Spleen (tissue), 11 donors: ENCODE results near the gene ZBTB44. TPM values are rescaled to one million over a fixed set of nuclear protein-coding genes. Genes with fewer than 3 reads are reported as not detected.

Experiments
- DNase-seq: peaks from one replicate; pipeline ENCODE4 v3.0.0-alpha.2; 2020
- H3K27ac ChIP-seq, 8 donors: fragments of 200-600 bp; sonication (generic) in 7 of 8; 1 replicate in 4 of 8; 2 replicates in 4 of 8; pipeline versions ENCODE4 v1.5.0 to v1.8.0; 2016 to 2021; ENCODE audit warnings: inconsistent platforms in 4 of 8, mild to moderate bottlenecking in 4 of 8, moderate library complexity in 1 of 8
- H3K27me3 ChIP-seq, 7 donors: fragments of 200-600 bp; sonication (generic) in 6 of 7; replicated peaks in 1 of 7; 1 replicate in 4 of 7; 2 replicates in 3 of 7; pipeline versions ENCODE4 v1.5.0 to v1.8.0; 2016 to 2021; ENCODE audit warnings: inconsistent platforms in 3 of 7, mild to moderate bottlenecking in 1 of 7
- H3K36me3 ChIP-seq, 6 donors: fragments of 200-600 bp; sonication (generic) in 5 of 6; 1 replicate in 4 of 6; 2 replicates in 2 of 6; pipeline versions ENCODE4 v1.5.0 to v1.8.0; 2016 to 2021; ENCODE audit warnings: inconsistent platforms in 2 of 6
- H3K4me1 ChIP-seq, 6 donors: fragments of 200-600 bp; sonication (generic) in 5 of 6; 1 replicate in 3 of 6; 2 replicates in 3 of 6; pipeline versions ENCODE4 v1.5.0 to v1.8.0; 2016 to 2021; ENCODE audit warnings: inconsistent platforms in 3 of 6
- H3K4me3 ChIP-seq, 8 donors: fragments of 200-600 bp; sonication (generic) in 7 of 8; 1 replicate in 4 of 8; 2 replicates in 4 of 8; pipeline versions ENCODE4 v1.5.0 to v1.8.0; 2016 to 2021; ENCODE audit warnings: inconsistent platforms in 4 of 8, mild to moderate bottlenecking in 4 of 8, moderate library complexity in 2 of 8
- H3K9me3 ChIP-seq, 8 donors: fragments of 200-600 bp; sonication (generic) in 7 of 8; 1 replicate in 4 of 8; 2 replicates in 4 of 8; pipeline versions ENCODE4 v1.5.0 to v1.8.0; 2016 to 2021; ENCODE audit warnings: inconsistent platforms in 4 of 8
- CTCF ChIP-seq, 11 experiments: fragments of 200-600 bp in 7 of 11; fragments of 450-650 bp in 4 of 11; sonication (generic) in 4 of 11; IDR thresholded peaks in 8 of 11; conservative IDR thresholded peaks in 3 of 11; 1 replicate in 7 of 11; 2 replicates in 4 of 11; pipeline versions ENCODE4 v1.4.0 to v1.8.0; 2016 to 2021; ENCODE audit warnings: antibody characterized with exemption in 11 of 11, inconsistent platforms in 4 of 11, mild to moderate bottlenecking in 1 of 11
- POLR2A ChIP-seq, 3 donors: fragments of 450-650 bp; IDR thresholded peaks; one replicate each; pipeline ENCODE4 v1.5.1; 2017; ENCODE audit warnings: antibody characterized with exemption in 3 of 3, mild to moderate bottlenecking in 1 of 3
- POLR2AphosphoS5 ChIP-seq, 3 donors: sonication (generic); formaldehyde crosslinking; IDR thresholded peaks; one replicate each; pipeline ENCODE4 v1.5.1; 2017; ENCODE audit warnings: antibody characterized with exemption in 3 of 3
- WGBS, 5 donors: extraction: QIAGEN DNeasy Blood & Tissue Kit in 3 of 5; methylation state at CpG; one replicate each; pipeline versions ENCODE4 v1.1.5 to v1.1.7; 2013 to 2018; 5-methylcytosine and 5-hydroxymethylcytosine counted together
- intact Hi-C: fragments of 100-400 bp; cut with DNase I; formaldehyde crosslinking; loops from one replicate; pipeline ENCODE4 v1.15.0; 2023; ENCODE audit warnings: low total_unique reads
- polyA plus RNA-seq, 3 donors: library from polyadenylated mRNA; stranded (reverse); fragments of 200-250 nt; gene quantifications; one replicate each; pipeline ENCODE4 v1.2.1, GENCODE V29; 2013
- total RNA-seq, 7 donors: library from RNA; depleted of rRNA in 3 of 7; stranded (reverse); fragments of >200 nt in 3 of 7; fragmentation: NEBNext Ultra II Directional in 4 of 7; extraction: Animal tissue kit (Norgen Biotek cat#: 25700) in 4 of 7; gene quantifications; one replicate each; pipeline versions ENCODE4 v1.1.0 to v1.2.1, GENCODE V29; 2016 to 2021
- donor health status: healthy with polysubstance abuse.
- donor health status: DM: no; HTN: no; CAD: no; lungs with moderate emphysema.
- donor health status: DM: no; HTN: no; CAD: no.
- donor health status: Bipolar disorder and iron deficiency.
- donor health status: healthy.
- donor health status: DM: no; HTN: no; CAD: no.
- donor health status: DM: yes; HTN: yes; CAD: no.

Gene ZBTB44
- total and polyA plus RNA-seq, 10 donors = 12.4 to 79.6 (median 53.1) TPM

- intact Hi-C loops = no loop called here
- Histone ChIP-seq H3K9me3 (no peaks in the 10 kb centered on the region), H3K4me1 (peaks cover 0 to 21% (median 14%) of the 10 kb centered on the region in 6 donors), H3K27ac (no peak overlapping the region), H3K4me3 (no peak overlapping the region), H3K36me3 (peaks cover 0 to 24% (median 3%) of the 10 kb centered on the region in 6 donors), H3K27me3 (no peaks in the 10 kb centered on the region)
- TF ChIP-seq CTCF (IDR thresholded peaks at IDR 0.05 in 8 of 11, conservative IDR thresholded peaks at IDR 0.05 in 3 of 11) (no peak), POLR2AphosphoS5 (IDR thresholded peaks at IDR 0.05) (no peak), POLR2A (IDR thresholded peaks at IDR 0.05) (no peak)
- 85 to 91% (median 88%) methylated on average over 11 of the region's 11 CpGs for WGBS, 5 donors
- peak; percentile 39 for DNase-seq
Observed at GRCh38 chr11:130204703-130205095, 110.0 kb downstream of the ZBTB44 start.

GRCh38 chr11:130203766-130204702, 110.7 kb downstream of the ZBTB44 start:
- intact Hi-C loops = no loop called here
- no peak overlapping the region for H3K27ac ChIP-seq
- H3K4me3 ChIP-seq = no peak overlapping the region
- WGBS, 5 donors = 87 to 95% (median 93%) methylated on average over 27 of the region's 27 CpGs
- H3K36me3 ChIP-seq = peaks cover 0 to 24% (median 3%) of the 10 kb centered on the region in 6 donors
- no peaks in the 10 kb centered on the region for H3K9me3 ChIP-seq
- no peak for TF ChIP-seq POLR2A (IDR thresholded peaks at IDR 0.05)
- no peak for TF ChIP-seq POLR2AphosphoS5 (IDR thresholded peaks at IDR 0.05)
- no peak for TF ChIP-seq CTCF (IDR thresholded peaks at IDR 0.05 in 8 of 11, conservative IDR thresholded peaks at IDR 0.05 in 3 of 11)
- peaks cover 0 to 21% (median 14%) of the 10 kb centered on the region in 6 donors for H3K4me1 ChIP-seq
- no peaks in the 10 kb centered on the region for H3K27me3 ChIP-seq
- peak; percentile 50 for DNase-seq

- TF ChIP-seq POLR2A (IDR thresholded peaks at IDR 0.05) (no peak), POLR2AphosphoS5 (IDR thresholded peaks at IDR 0.05) (no peak), CTCF (IDR thresholded peaks at IDR 0.05 in 8 of 11, conservative IDR thresholded peaks at IDR 0.05 in 3 of 11) (no peak)
- H3K27ac ChIP-seq = no peak overlapping the region
- H3K36me3 ChIP-seq = peaks cover 0 to 25% (median 3%) of the 10 kb centered on the region in 6 donors
- no peaks in the 10 kb centered on the region for H3K27me3 ChIP-seq
- H3K4me1 ChIP-seq = peaks cover 0 to 21% (median 14%) of the 10 kb centered on the region in 6 donors
- intact Hi-C loops = no loop called here
- WGBS, 5 donors = 70 to 73% (median 71%) methylated on average over 23 to 25 of the region's 25 CpGs
- no peaks in the 10 kb centered on the region for H3K9me3 ChIP-seq
- H3K4me3 ChIP-seq = no peak overlapping the region
- DNase-seq = peak; percentile 76
Observed at GRCh38 chr11:130202818-130203689, 111.7 kb downstream of the ZBTB44 start.
